ENCODE results near the gene PRKAG2.
A peak's percentile ranks its signal among the peaks of the same experiment; 100 is the strongest.

PRKAG2 gene

DNA sequence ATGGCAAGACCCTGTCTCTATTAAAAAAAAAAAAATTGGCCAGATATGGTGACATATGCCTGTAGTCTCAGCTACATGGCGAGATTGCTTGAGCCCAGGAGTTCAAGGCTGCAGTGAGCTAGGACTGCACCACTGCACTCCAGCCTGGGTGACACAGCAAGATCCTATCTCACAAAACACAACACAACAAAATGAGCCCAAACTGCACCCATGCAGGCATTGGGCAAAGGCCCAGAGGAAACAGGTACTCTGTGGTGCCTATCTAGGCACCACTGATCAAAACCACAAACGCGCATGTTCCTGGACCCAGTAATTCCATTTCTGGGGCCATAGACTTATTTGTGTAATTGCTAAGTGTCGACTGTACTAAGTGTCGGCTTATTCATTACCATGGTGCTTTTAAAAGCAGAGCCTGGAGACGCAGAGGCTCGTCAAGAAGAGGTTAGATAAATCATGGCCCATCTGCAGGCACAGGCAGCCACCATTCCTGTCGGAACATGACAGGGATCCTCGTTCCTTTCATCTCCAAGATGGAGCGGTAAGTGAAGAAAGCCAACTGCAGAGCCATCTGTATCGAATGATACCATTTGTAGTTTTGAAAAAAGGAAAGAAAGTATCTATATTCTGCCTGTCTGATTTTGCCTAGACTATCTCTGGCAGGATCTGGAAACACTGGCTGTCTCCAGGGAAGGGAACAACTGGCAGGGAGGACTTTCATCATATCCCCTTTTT lies 196.9 kb downstream of the PRKAG2 start:
- Histone ChIP-seq H3K4me3 (ENCODE audit: low read depth in 1 of 5, low read length in 5 of 5) (no peak overlapping the region), H3K4me1 (ENCODE audit: control insufficient read depth in 5 of 5, insufficient read depth in 5 of 5, low read length in 5 of 5) (peaks cover 0 to 25% (median 19%) of the 10 kb centered on the region in 5 donors), H3K27me3 (ENCODE audit: control insufficient read depth in 5 of 5, insufficient read depth in 4 of 5, low read length in 5 of 5) (no peaks in the 10 kb centered on the region), H3K9me3 (ENCODE audit: control insufficient read depth in 5 of 5, low read length in 5 of 5) (no peaks in the 10 kb centered on the region), H3K36me3 (ENCODE audit: control insufficient read depth in 5 of 5, insufficient read depth in 5 of 5, low read length in 5 of 5) (peaks cover 0 to 5% (median 4%) of the 10 kb centered on the region in 5 donors), H3K27ac (ENCODE audit: low read depth, low read length) (no peak overlapping the region), H3K9ac (ENCODE audit: low read length in 5 of 5) (no peak overlapping the region)

GRCh38 chr7:151679071-151679708 lies 197.7 kb downstream of the PRKAG2 start:
- Histone ChIP-seq H3K4me1 (ENCODE audit: control insufficient read depth in 5 of 5, insufficient read depth in 5 of 5, low read length in 5 of 5) (peaks cover 0 to 25% (median 19%) of the 10 kb centered on the region in 5 donors), H3K36me3 (ENCODE audit: control insufficient read depth in 5 of 5, insufficient read depth in 5 of 5, low read length in 5 of 5) (peaks cover 0 to 12% (median 5%) of the 10 kb centered on the region in 5 donors), H3K4me3 (ENCODE audit: low read depth in 1 of 5, low read length in 5 of 5) (no peak overlapping the region), H3K9me3 (ENCODE audit: control insufficient read depth in 5 of 5, low read length in 5 of 5) (no peaks in the 10 kb centered on the region), H3K27me3 (ENCODE audit: control insufficient read depth in 5 of 5, insufficient read depth in 4 of 5, low read length in 5 of 5) (no peaks in the 10 kb centered on the region), H3K27ac (ENCODE audit: low read depth, low read length) (no peak overlapping the region), H3K9ac (ENCODE audit: low read length in 5 of 5) (peak overlapping the region in 1 of 5 donors; percentile 17)

DNA sequence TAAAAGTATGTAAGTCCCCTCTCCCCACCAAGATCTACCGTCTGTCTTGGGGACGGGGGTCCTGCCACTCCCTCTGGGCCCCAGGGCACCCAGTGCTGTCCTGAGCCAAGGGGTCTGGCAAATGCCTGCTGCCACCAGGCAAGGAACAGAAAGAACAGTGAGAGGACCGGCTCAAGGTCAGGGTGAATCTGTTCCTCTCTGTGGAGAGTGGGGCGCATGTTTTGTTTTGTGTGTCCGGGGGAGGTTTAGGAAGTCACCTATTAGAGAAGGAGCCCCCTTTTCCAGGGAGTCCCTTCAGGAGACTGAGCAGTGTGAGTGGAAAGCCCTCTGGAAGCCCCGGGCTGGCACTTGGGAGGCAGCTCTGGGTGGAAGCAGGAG lies 198.7 kb downstream of the PRKAG2 start:
- H3K27ac ChIP-seq (ENCODE audit: low read depth, low read length): no peak overlapping the region
- no peak overlapping the region for H3K9ac ChIP-seq (ENCODE audit: low read length in 5 of 5)
- H3K4me3 ChIP-seq (ENCODE audit: low read depth in 1 of 5, low read length in 5 of 5): no peak overlapping the region
- no peaks in the 10 kb centered on the region for H3K9me3 ChIP-seq (ENCODE audit: control insufficient read depth in 5 of 5, low read length in 5 of 5)
- H3K36me3 ChIP-seq (ENCODE audit: control insufficient read depth in 5 of 5, insufficient read depth in 5 of 5, low read length in 5 of 5): peaks cover 0 to 15% (median 5%) of the 10 kb centered on the region in 5 donors
- peaks cover 0 to 25% (median 19%) of the 10 kb centered on the region in 5 donors for H3K4me1 ChIP-seq (ENCODE audit: control insufficient read depth in 5 of 5, insufficient read depth in 5 of 5, low read length in 5 of 5)
- H3K27me3 ChIP-seq (ENCODE audit: control insufficient read depth in 5 of 5, insufficient read depth in 4 of 5, low read length in 5 of 5): no peaks in the 10 kb centered on the region

GRCh38 chr7:151677581-151678226 lies 199.2 kb downstream of the PRKAG2 start:
- H3K27ac ChIP-seq (ENCODE audit: low read depth, low read length): no peak overlapping the region
- H3K27me3 ChIP-seq (ENCODE audit: control insufficient read depth in 5 of 5, insufficient read depth in 4 of 5, low read length in 5 of 5): no peaks in the 10 kb centered on the region
- H3K4me3 ChIP-seq (ENCODE audit: low read depth in 1 of 5, low read length in 5 of 5): no peak overlapping the region
- H3K36me3 ChIP-seq (ENCODE audit: control insufficient read depth in 5 of 5, insufficient read depth in 5 of 5, low read length in 5 of 5): peaks cover 0 to 18% (median 6%) of the 10 kb centered on the region in 5 donors
- peaks cover 0 to 25% (median 19%) of the 10 kb centered on the region in 5 donors for H3K4me1 ChIP-seq (ENCODE audit: control insufficient read depth in 5 of 5, insufficient read depth in 5 of 5, low read length in 5 of 5)
- no peak overlapping the region for H3K9ac ChIP-seq (ENCODE audit: low read length in 5 of 5)
- no peaks in the 10 kb centered on the region for H3K9me3 ChIP-seq (ENCODE audit: control insufficient read depth in 5 of 5, low read length in 5 of 5)

DNA sequence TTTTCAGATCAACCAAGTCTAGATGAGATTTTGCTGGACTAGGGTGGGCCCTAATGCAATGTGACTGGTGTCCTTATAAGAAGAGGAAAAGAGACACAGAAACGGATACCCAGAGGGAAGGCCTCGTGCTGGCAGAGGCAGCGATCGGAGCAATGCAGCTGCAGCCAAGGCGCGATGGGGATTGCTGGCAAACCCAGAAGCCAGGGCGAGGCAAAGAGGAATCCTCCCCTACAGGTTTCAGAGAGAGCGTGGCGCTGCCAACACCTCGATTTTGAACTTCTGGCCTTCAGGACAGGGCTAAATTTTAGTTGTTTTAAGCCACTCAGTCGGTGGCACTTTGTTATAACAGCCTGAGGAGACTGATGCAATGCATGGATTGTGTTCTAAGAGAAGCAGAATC lies 200.2 kb downstream of the PRKAG2 start:
- H3K4me1 ChIP-seq (ENCODE audit: control insufficient read depth in 5 of 5, insufficient read depth in 5 of 5, low read length in 5 of 5): peaks cover 0 to 25% (median 19%) of the 10 kb centered on the region in 5 donors
- no peak overlapping the region for H3K9ac ChIP-seq (ENCODE audit: low read length in 5 of 5)
- H3K36me3 ChIP-seq (ENCODE audit: control insufficient read depth in 5 of 5, insufficient read depth in 5 of 5, low read length in 5 of 5): peaks cover 0 to 20% (median 7%) of the 10 kb centered on the region in 5 donors
- no peak overlapping the region for H3K4me3 ChIP-seq (ENCODE audit: low read depth in 1 of 5, low read length in 5 of 5)
- no peak overlapping the region for H3K27ac ChIP-seq (ENCODE audit: low read depth, low read length)
- H3K9me3 ChIP-seq (ENCODE audit: control insufficient read depth in 5 of 5, low read length in 5 of 5): no peaks in the 10 kb centered on the region
- H3K27me3 ChIP-seq (ENCODE audit: control insufficient read depth in 5 of 5, insufficient read depth in 4 of 5, low read length in 5 of 5): no peaks in the 10 kb centered on the region

DNA sequence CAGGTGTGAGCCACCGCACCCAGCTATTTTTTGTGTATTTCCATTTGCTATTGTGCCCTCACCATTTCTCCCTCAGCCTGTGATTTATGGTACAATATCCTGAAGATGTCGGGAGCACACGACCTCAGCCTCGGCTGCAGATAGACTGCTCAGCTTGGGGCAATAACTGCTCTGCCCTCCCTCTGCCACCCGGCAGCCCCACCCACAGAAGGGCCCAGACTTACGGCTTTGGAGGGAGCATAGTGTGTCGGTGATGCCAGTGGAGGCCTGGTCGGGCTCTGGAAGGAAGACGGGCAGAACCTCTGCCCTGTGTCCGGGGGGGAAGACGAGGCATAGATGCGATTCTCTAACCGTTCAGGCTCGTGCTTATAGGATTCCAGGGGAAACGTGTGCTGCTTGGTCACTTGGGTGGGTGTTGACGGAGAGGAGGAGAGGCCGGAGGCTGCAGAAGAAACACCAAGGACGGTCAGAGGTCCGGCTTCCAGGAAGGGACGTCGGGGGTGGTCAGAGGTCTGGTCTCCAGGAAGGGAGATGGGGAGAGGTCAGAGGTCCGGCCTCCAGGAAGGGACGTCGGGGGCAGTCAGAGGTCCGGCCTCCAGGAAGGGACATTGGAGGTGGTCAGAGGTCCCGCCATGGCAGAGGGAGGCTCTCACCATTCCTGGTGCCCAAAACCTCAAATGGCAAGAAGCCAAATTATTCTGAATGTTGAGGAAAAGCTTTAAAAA lies 201.6 kb downstream of the PRKAG2 start:
- peaks cover 0 to 20% (median 7%) of the 10 kb centered on the region in 5 donors for H3K36me3 ChIP-seq (ENCODE audit: control insufficient read depth in 5 of 5, insufficient read depth in 5 of 5, low read length in 5 of 5)
- peaks cover 0 to 13% (median 11%) of the 10 kb centered on the region in 5 donors for H3K4me1 ChIP-seq (ENCODE audit: control insufficient read depth in 5 of 5, insufficient read depth in 5 of 5, low read length in 5 of 5)
- H3K27ac ChIP-seq (ENCODE audit: low read depth, low read length): no peak overlapping the region
- no peaks in the 10 kb centered on the region for H3K27me3 ChIP-seq (ENCODE audit: control insufficient read depth in 5 of 5, insufficient read depth in 4 of 5, low read length in 5 of 5)
- H3K9ac ChIP-seq (ENCODE audit: low read length in 5 of 5): no peak overlapping the region
- no peaks in the 10 kb centered on the region for H3K9me3 ChIP-seq (ENCODE audit: control insufficient read depth in 5 of 5, low read length in 5 of 5)
- no peak overlapping the region for H3K4me3 ChIP-seq (ENCODE audit: low read depth in 1 of 5, low read length in 5 of 5)

DNA sequence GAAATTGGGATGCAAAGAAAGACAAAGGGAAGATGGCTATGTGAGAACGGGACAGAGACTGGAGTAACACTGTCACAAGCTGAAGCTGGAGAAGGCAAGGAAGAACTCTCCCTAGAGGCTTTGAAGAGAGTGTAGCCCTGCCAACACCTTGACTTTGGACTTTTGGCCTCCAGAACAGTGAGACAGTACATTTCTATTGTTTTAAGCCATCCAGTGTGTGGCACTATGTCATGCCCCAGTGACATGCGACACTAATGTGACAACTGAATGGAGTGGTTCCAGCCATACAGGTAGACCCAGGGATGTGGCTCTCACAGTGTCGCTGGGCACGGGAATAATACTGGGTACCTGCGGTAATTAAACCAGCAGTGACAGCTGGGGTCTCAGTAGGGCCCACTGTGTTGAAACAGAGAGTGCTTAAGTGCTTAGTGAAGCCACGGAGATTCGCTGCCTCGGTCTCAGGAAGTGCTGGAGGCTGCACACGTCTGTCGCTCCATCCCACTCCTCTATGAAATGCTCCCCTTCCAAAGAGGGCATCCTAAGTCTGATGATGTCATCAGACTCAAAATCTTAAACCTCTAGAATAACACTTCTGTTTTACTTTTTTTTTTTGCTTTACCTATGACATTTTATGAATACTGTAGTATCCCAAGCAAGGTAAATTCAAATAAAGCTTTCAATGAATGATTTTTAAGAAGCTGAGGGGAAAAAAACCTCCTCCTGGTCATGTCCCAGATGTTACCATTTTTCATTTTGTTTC lies 202.6 kb downstream of the PRKAG2 start:
- no peak overlapping the region for H3K9ac ChIP-seq (ENCODE audit: low read length in 5 of 5)
- no peak overlapping the region for H3K27ac ChIP-seq (ENCODE audit: low read depth, low read length)
- H3K9me3 ChIP-seq (ENCODE audit: control insufficient read depth in 5 of 5, low read length in 5 of 5): no peaks in the 10 kb centered on the region
- peaks cover 0 to 10% (median 5%) of the 10 kb centered on the region in 5 donors for H3K4me1 ChIP-seq (ENCODE audit: control insufficient read depth in 5 of 5, insufficient read depth in 5 of 5, low read length in 5 of 5)
- no peak overlapping the region for H3K4me3 ChIP-seq (ENCODE audit: low read depth in 1 of 5, low read length in 5 of 5)
- H3K27me3 ChIP-seq (ENCODE audit: control insufficient read depth in 5 of 5, insufficient read depth in 4 of 5, low read length in 5 of 5): no peaks in the 10 kb centered on the region
- peaks cover 0 to 20% (median 7%) of the 10 kb centered on the region in 5 donors for H3K36me3 ChIP-seq (ENCODE audit: control insufficient read depth in 5 of 5, insufficient read depth in 5 of 5, low read length in 5 of 5)

DNA sequence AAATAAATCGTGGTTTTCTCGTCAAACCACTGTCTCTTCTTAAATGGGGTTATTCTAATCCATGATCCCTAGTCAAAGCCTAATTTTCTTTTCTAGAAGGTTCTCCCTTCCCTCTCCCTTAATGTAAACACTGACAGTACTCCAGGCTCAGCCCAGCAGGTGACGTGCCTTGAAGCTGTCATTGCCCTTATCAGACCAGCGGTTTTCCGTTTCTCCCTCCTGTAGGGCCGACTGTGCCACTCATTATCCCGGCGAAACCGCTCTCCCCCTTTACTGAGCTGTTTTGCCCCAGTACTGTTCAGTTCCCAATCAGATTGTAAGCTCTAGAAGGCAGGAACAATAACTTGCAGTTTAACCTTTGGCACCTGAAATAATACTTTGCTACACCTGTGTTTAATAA lies 203.7 kb downstream of the PRKAG2 start:
- Histone ChIP-seq H3K4me3 (ENCODE audit: low read depth in 1 of 5, low read length in 5 of 5) (no peak overlapping the region), H3K27me3 (ENCODE audit: control insufficient read depth in 5 of 5, insufficient read depth in 4 of 5, low read length in 5 of 5) (no peaks in the 10 kb centered on the region), H3K4me1 (ENCODE audit: control insufficient read depth in 5 of 5, insufficient read depth in 5 of 5, low read length in 5 of 5) (peaks cover 0 to 5% (median 0%) of the 10 kb centered on the region in 5 donors), H3K9me3 (ENCODE audit: control insufficient read depth in 5 of 5, low read length in 5 of 5) (no peaks in the 10 kb centered on the region), H3K36me3 (ENCODE audit: control insufficient read depth in 5 of 5, insufficient read depth in 5 of 5, low read length in 5 of 5) (peaks cover 0 to 20% (median 7%) of the 10 kb centered on the region in 5 donors), H3K27ac (ENCODE audit: low read depth, low read length) (no peak overlapping the region), H3K9ac (ENCODE audit: low read length in 5 of 5) (no peak overlapping the region)

GRCh38 chr7:151672716-151673115 lies 204.2 kb downstream of the PRKAG2 start:
- Histone ChIP-seq H3K9ac (ENCODE audit: low read length in 5 of 5) (no peak overlapping the region), H3K27ac (ENCODE audit: low read depth, low read length) (no peak overlapping the region), H3K4me3 (ENCODE audit: low read depth in 1 of 5, low read length in 5 of 5) (no peak overlapping the region), H3K9me3 (ENCODE audit: control insufficient read depth in 5 of 5, low read length in 5 of 5) (no peaks in the 10 kb centered on the region), H3K36me3 (ENCODE audit: control insufficient read depth in 5 of 5, insufficient read depth in 5 of 5, low read length in 5 of 5) (peaks cover 0 to 20% (median 9%) of the 10 kb centered on the region in 5 donors), H3K27me3 (ENCODE audit: control insufficient read depth in 5 of 5, insufficient read depth in 4 of 5, low read length in 5 of 5) (no peaks in the 10 kb centered on the region), H3K4me1 (ENCODE audit: control insufficient read depth in 5 of 5, insufficient read depth in 5 of 5, low read length in 5 of 5) (peaks cover 0 to 5% (median 0%) of the 10 kb centered on the region in 5 donors)
